Endothelial cell of umbilical vein (primary cell): Measurements from ENCODE around the gene NDUFS5. TPM values are rescaled to one million over a fixed set of nuclear protein-coding genes. Genes with fewer than 3 reads are reported as not detected.

Source experiments
- BruUV-seq: library from RNA; stranded (reverse); fragments of 400-500 nt; replicated peaks from 2 replicates; lab custom pipeline; 2021; lab: Mats Ljungman, UMichigan
- CTCF ChIA-PET: fragments of 300-600, 350-600 bp; sonication (Branson Sonifier 250); formaldehyde crosslinking; loops from one replicate; lab custom pipeline; 2021; ENCODE audit warnings: antibody characterized with exemption, inconsistent platforms; lab: Charles Lee
- POLR2A ChIA-PET: fragments of 300-600, 350-600 bp; sonication (Branson Sonifier 250); formaldehyde crosslinking; loops from one replicate; lab custom pipeline; 2021; ENCODE audit warnings: antibody characterized with exemption, inconsistent platforms; lab: Charles Lee
- DNase-seq: peaks from one replicate; pipeline ENCODE4 v3.0.0-alpha.2; 2011; ENCODE audit warnings: low read depth, low spot score
- FAIRE-seq: peaks from 2 replicates; lab custom pipeline; 2011; peaks lifted over from hg19 to GRCh38; lab: Jason Lieb, UNC
- H2AFZ ChIP-seq: 2 replicates; pipeline ENCODE4 v1.6.0; 2012; ENCODE audit warnings: low read depth, low read length, control low read depth, inconsistent platforms
- H3K27ac ChIP-seq: 2 replicates; pipeline ENCODE4 v1.5.1; 2011; ENCODE audit warnings: low read depth, mild to moderate bottlenecking, control low read depth, low read length, moderate library complexity; ENCODE audit not compliant: insufficient read depth
- H3K27me3 ChIP-seq, 2 experiments: 2 replicates each; pipeline versions ENCODE4 v1.6.0 to v1.6.1; 2011; ENCODE audit warnings: low read length in 2 of 2, mixed read lengths in 1 of 2; ENCODE audit not compliant: control insufficient read depth in 2 of 2, insufficient read depth in 2 of 2
- H3K36me3 ChIP-seq, 2 experiments: 2 replicates in 1 of 2; 3 replicates in 1 of 2; pipeline ENCODE4 v1.5.1; 2011; ENCODE audit warnings: low read length in 2 of 2, mild to moderate bottlenecking in 1 of 2, moderate library complexity in 1 of 2; ENCODE audit not compliant: control insufficient read depth in 2 of 2, insufficient read depth in 2 of 2; ENCODE audit errors: extremely low read depth in 1 of 2
- H3K4me1 ChIP-seq: 3 replicates; pipeline ENCODE4 v1.5.1; 2011; ENCODE audit warnings: mild to moderate bottlenecking, low read length; ENCODE audit not compliant: control insufficient read depth, insufficient read depth; ENCODE audit errors: extremely low read depth
- H3K4me2 ChIP-seq: 2 replicates; pipeline ENCODE4 v1.6.1; 2011; ENCODE audit warnings: low read length, control low read depth, mixed read lengths; ENCODE audit not compliant: insufficient read depth
- H3K4me3 ChIP-seq, 3 experiments: fragments of 200-600 bp in 1 of 3; sonication (generic), shearing (Covaris generic) in 1 of 3; replicated peaks in 1 of 3; 2 replicates each; pipeline ENCODE4 v1.5.1; 2011 to 2016; ENCODE audit warnings: control low read depth in 3 of 3, low read length in 3 of 3, mild to moderate bottlenecking in 2 of 3, inconsistent platforms in 1 of 3, low read depth in 1 of 3, moderate library complexity in 1 of 3; ENCODE audit not compliant: insufficient read depth in 1 of 3
- H3K79me2 ChIP-seq: 2 replicates; pipeline ENCODE4 v1.6.0; 2012; ENCODE audit warnings: low read length, inconsistent platforms; ENCODE audit not compliant: control insufficient read depth, insufficient read depth
- H3K9ac ChIP-seq: replicated peaks from 2 replicates; pipeline ENCODE3; 2011; ENCODE audit warnings: low read length, control low read depth; ENCODE audit not compliant: insufficient read depth; ENCODE audit errors: extremely low read depth
- H3K9me1 ChIP-seq: replicated peaks from 3 replicates; pipeline ENCODE4 v1.6.0; 2011; ENCODE audit warnings: mild to moderate bottlenecking, low read length; ENCODE audit not compliant: control insufficient read depth, insufficient read depth; ENCODE audit errors: extremely low read depth
- H3K9me3 ChIP-seq: replicated peaks from 2 replicates; pipeline ENCODE4 v1.5.1; 2012; ENCODE audit warnings: low read length, inconsistent platforms; ENCODE audit not compliant: control insufficient read depth, insufficient read depth
- H4K20me1 ChIP-seq: replicated peaks from 2 replicates; pipeline ENCODE3; 2011; ENCODE audit warnings: mild to moderate bottlenecking, low read length; ENCODE audit not compliant: control insufficient read depth, insufficient read depth; ENCODE audit errors: extremely low read depth
- FOS ChIP-seq: IDR thresholded peaks from 2 replicates; pipeline ENCODE4 v1.6.1; 2011; ENCODE audit warnings: mild to moderate bottlenecking, low read length, moderate library complexity, borderline replicate concordance; ENCODE audit not compliant: insufficient read depth
- GATA2 ChIP-seq: IDR thresholded peaks from 2 replicates; pipeline ENCODE4 v1.7.0; 2011; ENCODE audit warnings: low read depth, mild to moderate bottlenecking, moderate library complexity, mixed read lengths, low read length; ENCODE audit not compliant: insufficient read length, insufficient read depth
- JUN ChIP-seq: IDR thresholded peaks from 2 replicates; pipeline ENCODE4 v1.6.1; 2011; ENCODE audit warnings: borderline replicate concordance, low read depth; ENCODE audit not compliant: insufficient read length, insufficient read depth
- POLR2AphosphoS5 ChIP-seq: IDR thresholded peaks from 2 replicates; pipeline ENCODE4 v1.6.1; 2012; ENCODE audit warnings: low read depth, mild to moderate bottlenecking, control low read depth, low read length, moderate library complexity; ENCODE audit not compliant: insufficient read depth
- dilution Hi-C: fragments of 300-500 bp; cut with MboI; formaldehyde crosslinking; loops from one replicate; pipeline ENCODE4 v1.15.0; 2019; ENCODE audit warnings: low sequenced_read_pairs; ENCODE audit not compliant: extremely low pct_ligation_motif_present
- intact Hi-C: fragments of 100-400 bp; cut with micrococcal nuclease; formaldehyde crosslinking; loops from one replicate; pipeline ENCODE4 v1.10.0; 2022
- polyA plus RNA-seq, 4 experiments: library from polyadenylated mRNA; depleted of rRNA in 3 of 4; stranded (reverse) in 3 of 4; unstranded in 1 of 4; fragments of >200 nt; gene quantifications; 2 replicates each; pipeline versions ENCODE4 v1.2.1 to v1.2.3, GENCODE V29; 2011 to 2012; ENCODE audit warnings: missing spikeins in 1 of 4
- total RNA-seq: library from RNA; stranded (reverse); gene quantifications from 2 replicates; pipeline ENCODE4 v1.2.3, GENCODE V29; 2021
- TF ChIP-seq, protein P1 (sequence below): IDR thresholded peaks from 2 replicates; pipeline ENCODE4 v1.6.1; 2011; ENCODE audit not compliant: insufficient read depth, insufficient read length

The NDUFS5 gene
- total and polyA plus RNA-seq, 2 donors (not counting 3 experiments of a cell fraction or from before 2014, with no cell fraction given), result 327 to 710 TPM

DNA sequence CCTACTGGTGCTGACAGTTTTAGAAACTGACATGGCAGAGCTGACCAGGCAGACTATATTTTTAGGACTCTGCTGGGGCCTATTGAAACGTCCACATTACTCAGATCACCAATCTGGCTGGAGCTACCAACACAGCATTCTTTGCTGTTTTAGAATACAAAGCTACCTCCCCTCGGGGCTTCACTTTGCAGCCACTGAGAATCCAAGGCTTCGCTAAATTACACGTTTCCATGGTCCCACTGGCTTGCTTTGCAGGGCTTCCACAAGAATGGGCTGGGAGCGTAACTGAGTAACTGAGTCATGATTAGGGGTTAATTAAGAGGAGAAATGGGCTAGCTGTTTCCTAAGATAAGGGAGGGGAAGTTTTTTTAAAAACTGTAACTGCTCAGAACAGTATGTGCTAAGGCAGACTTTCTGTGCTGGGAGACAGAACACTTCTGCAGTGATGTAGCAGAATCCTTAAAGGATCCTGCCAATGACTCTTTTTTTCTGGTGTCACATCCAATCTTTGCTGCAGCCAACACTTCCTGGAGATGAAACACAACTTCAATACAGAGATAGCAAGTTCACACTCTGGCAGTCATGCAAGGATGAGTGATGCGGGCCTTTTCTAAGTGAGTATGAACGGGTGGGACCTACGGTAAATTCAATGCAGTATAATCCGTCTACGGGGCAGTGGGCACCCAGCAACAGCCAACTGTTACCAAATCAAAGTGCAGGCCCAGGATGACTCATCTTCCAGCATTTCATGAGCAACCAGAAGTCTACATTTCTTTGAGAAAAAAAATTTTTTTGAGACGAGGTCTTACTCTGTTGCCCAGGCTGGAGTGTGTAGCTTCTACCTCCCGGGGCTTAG lies 21.5 kb downstream of the NDUFS5 start:
- H3K27me3 ChIP-seq, result no peaks in the 10 kb centered on the region
- CTCF ChIA-PET, result interaction anchor here (0.6 to 1.8 kb wide), 7 partner anchors 9 to 45 kb away, joined by 3 to 8 read pairs (median 3); partner anchors contain the start of gene NDUFS5
- no peaks in the 10 kb centered on the region for H3K9me1 ChIP-seq
- H2AFZ ChIP-seq, result peak overlapping the region; percentile 24
- no TSS peak for BruUV-seq
- intact Hi-C loops (loop anchor here (1.0 kb wide), 1 partner anchor 21 kb away; the partner anchor contains the start of gene NDUFS5), dilution Hi-C loops (no loop called here)
- peak overlapping the region; percentile 74 for H3K27ac ChIP-seq
- H3K4me1 ChIP-seq, result peaks cover 16% of the 10 kb centered on the region
- H3K9me3 ChIP-seq, result no peaks in the 10 kb centered on the region
- H3K4me3 ChIP-seq, result no peak overlapping the region
- no peaks in the 10 kb centered on the region for H4K20me1 ChIP-seq
- no peaks in the 10 kb centered on the region for H3K79me2 ChIP-seq
- H3K36me3 ChIP-seq, result no peaks in the 10 kb centered on the region
- peak overlapping the region; percentile 18 for H3K9ac ChIP-seq
- DNase-seq, result peak; percentile 87
- peak; percentile 90 for FAIRE-seq
- peak; percentile 38 for TF ChIP-seq POLR2AphosphoS5
- peak; percentile 77 for TF ChIP-seq GATA2
- TF ChIP-seq FOS, result peak; percentile 77
- TF ChIP-seq JUN, result peak; percentile 75
- TF ChIP-seq, protein P1, sequence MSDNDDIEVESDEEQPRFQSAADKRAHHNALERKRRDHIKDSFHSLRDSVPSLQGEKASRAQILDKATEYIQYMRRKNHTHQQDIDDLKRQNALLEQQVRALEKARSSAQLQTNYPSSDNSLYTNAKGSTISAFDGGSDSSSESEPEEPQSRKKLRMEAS, result no peak
- peak overlapping the region; percentile 19 for H3K4me2 ChIP-seq
- POLR2A ChIA-PET, result no interaction called here
